Measurements from ENCODE around the gene DUOXA2.

DNA sequence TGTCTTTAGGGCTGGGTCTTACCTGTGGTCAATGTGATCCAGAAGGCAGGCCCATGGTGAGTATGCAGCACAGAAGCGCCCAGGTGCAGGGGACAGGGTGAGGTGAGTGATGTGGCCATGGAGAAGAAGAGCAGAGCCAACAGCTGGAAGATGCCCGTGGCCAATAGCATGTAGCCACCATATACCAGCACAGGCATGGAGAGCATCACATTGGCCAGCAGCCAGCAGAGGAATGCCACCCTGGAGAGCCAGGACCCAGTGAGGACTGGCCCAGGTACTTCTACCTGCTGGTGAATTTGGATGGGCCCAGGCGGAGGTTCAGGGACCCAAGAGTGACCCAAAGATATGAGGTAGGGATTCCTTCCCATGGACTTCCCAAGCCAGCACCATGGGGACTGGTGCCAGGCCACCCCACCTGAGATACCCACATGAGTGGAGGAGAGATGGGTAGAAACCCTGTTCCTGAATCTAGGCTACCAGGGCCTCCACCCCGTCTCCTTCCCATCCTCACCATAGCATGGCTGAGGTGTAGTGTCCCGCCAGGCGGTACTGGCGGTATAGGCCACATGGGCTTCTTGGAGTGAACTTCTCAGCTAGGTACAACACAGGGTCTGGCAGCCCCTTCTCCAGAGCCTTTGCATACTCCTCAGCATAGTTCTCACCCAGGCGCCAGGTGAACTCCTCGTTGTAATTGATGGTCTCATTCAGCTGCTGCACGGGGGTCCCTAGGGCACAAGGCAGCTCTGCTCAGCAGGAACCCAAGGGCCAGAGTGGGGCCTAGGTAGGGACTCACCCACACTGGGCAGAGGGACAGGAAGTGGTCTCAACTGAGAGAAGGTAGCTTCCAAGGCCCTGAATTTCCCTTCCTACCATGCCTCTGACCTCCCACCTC is 6.2 kb downstream of the DUOXA2 start:
- TF ChIP-seq GATA2 (IDR thresholded peaks at IDR 0.05; ENCODE audit: low read depth, low read length), result no peak
- no peak for TF ChIP-seq GATA3 (IDR thresholded peaks at IDR 0.05; ENCODE audit: low read depth, low read length)
